NCI-H1092 treated with DMSO at 0.1 percent for 48 hours (cell line): ENCODE results near the gene TOB1.
"Not testable (repeated sequence)": the region's sequence is repeated elsewhere in the genome, so short reads cannot be mapped to it uniquely, and the experiment has no call there.

Experiments
- DNase-seq: peaks from one replicate; lab custom pipeline; 2025; lab: John Stamatoyannopoulos, UW

The TOB1 gene

GRCh38 chr17:50898369-50899004 lies 32.3 kb upstream of the TOB1 start:
- DNase-seq = no peak

GRCh38 chr17:50894513-50894912 lies 28.4 kb upstream of the TOB1 start:
- not testable (repeated sequence) for DNase-seq

GRCh38 chr17:50893183-50893993 lies 27.2 kb upstream of the TOB1 start:
- no peak for DNase-seq

GRCh38 chr17:50892101-50892776 lies 26.1 kb upstream of the TOB1 start:
- DNase-seq = no peak

GRCh38 chr17:50891577-50891989 lies 25.4 kb upstream of the TOB1 start:
- DNase-seq = no peak

GRCh38 chr17:50890675-50891516 lies 24.7 kb upstream of the TOB1 start:
- no peak for DNase-seq

GRCh38 chr17:50889528-50890118 lies 23.5 kb upstream of the TOB1 start:
- no peak for DNase-seq

GRCh38 chr17:50887705-50888245 lies 21.6 kb upstream of the TOB1 start:
- DNase-seq = no peak

- DNase-seq = no peak
Observed at GRCh38 chr17:50884439-50885311, 18.5 kb upstream of the TOB1 start.

- no peak for DNase-seq
Observed at GRCh38 chr17:50883850-50884438, 17.8 kb upstream of the TOB1 start.

- no peak for DNase-seq
Observed at GRCh38 chr17:50882851-50883250, 16.7 kb upstream of the TOB1 start.

GRCh38 chr17:50881182-50881581 lies 15.0 kb upstream of the TOB1 start:
- no peak for DNase-seq

GRCh38 chr17:50879086-50879485 lies 12.9 kb upstream of the TOB1 start:
- DNase-seq = no peak

GRCh38 chr17:50877838-50878237 lies 11.7 kb upstream of the TOB1 start:
- DNase-seq = no peak

- not testable (repeated sequence) for DNase-seq
Observed at GRCh38 chr17:50877042-50877441, 10.9 kb upstream of the TOB1 start.

GRCh38 chr17:50875074-50875473 lies 8.9 kb upstream of the TOB1 start:
- DNase-seq = no peak

- DNase-seq = no peak
Observed at GRCh38 chr17:50872710-50873424, 6.7 kb upstream of the TOB1 start.

- no peak for DNase-seq
Observed at GRCh38 chr17:50871898-50872297, 5.7 kb upstream of the TOB1 start.

- no peak for DNase-seq
Observed at GRCh38 chr17:50871364-50871763, 5.2 kb upstream of the TOB1 start.
